H9 (cell line): ENCODE results near the gene TRPM3. TPM values are rescaled to one million over a fixed set of nuclear protein-coding genes. Genes with fewer than 3 reads are reported as not detected.

Source experiments
- DNase-seq: peaks from one replicate; pipeline ENCODE4 v3.0.0-alpha.2; 2017
- H2AFZ ChIP-seq: one replicate; pipeline ENCODE4 v1.6.1; 2013; ENCODE audit warnings: mild to moderate bottlenecking, low read length, control low read depth, moderate library complexity
- H2AK5ac ChIP-seq: 2 replicates; pipeline ENCODE4 v1.6.1; 2013; ENCODE audit warnings: low read length, control low read depth, mixed read lengths; ENCODE audit not compliant: insufficient read length
- H2BK120ac ChIP-seq: one replicate; pipeline ENCODE4 v1.6.1; 2013; ENCODE audit warnings: low read depth, mild to moderate bottlenecking, low read length, control low read depth, inconsistent platforms; ENCODE audit not compliant: poor library complexity, severe bottlenecking
- H2BK12ac ChIP-seq: 2 replicates; pipeline ENCODE4 v1.6.1; 2013; ENCODE audit warnings: low read length, control low read depth, mixed read lengths, low read depth; ENCODE audit not compliant: insufficient read length
- H2BK15ac ChIP-seq: 2 replicates; pipeline ENCODE4 v1.6.1; 2013; ENCODE audit warnings: low read depth, low read length, control low read depth
- H2BK20ac ChIP-seq: one replicate; pipeline ENCODE4 v1.6.1; 2013; ENCODE audit warnings: low read depth, mild to moderate bottlenecking, low read length, control low read depth, inconsistent platforms; ENCODE audit not compliant: poor library complexity, severe bottlenecking
- H2BK5ac ChIP-seq: 2 replicates; pipeline ENCODE4 v1.6.1; 2013; ENCODE audit warnings: low read length, control low read depth, mixed read lengths; ENCODE audit not compliant: insufficient read length
- H3K14ac ChIP-seq: 2 replicates; pipeline ENCODE4 v1.6.1; 2013; ENCODE audit warnings: low read length, control low read depth; ENCODE audit not compliant: insufficient read depth
- H3K18ac ChIP-seq: 2 replicates; pipeline ENCODE4 v1.6.1; 2013; ENCODE audit warnings: low read depth, mild to moderate bottlenecking, mixed read lengths, low read length, control low read depth; ENCODE audit not compliant: insufficient read length
- H3K23ac ChIP-seq: 2 replicates; pipeline ENCODE4 v1.6.1; 2013; ENCODE audit warnings: low read length, control low read depth, mixed read lengths, low read depth; ENCODE audit not compliant: insufficient read length
- H3K23me2 ChIP-seq: 2 replicates; pipeline ENCODE4 v1.6.1; 2013; ENCODE audit warnings: low read depth, mild to moderate bottlenecking, mixed read lengths, low read length, control low read depth; ENCODE audit not compliant: insufficient read length, poor library complexity, severe bottlenecking
- H3K27ac ChIP-seq: 2 replicates; pipeline ENCODE4 v1.5.1; 2013; ENCODE audit warnings: low read length, control low read depth, mixed read lengths, low read depth; ENCODE audit not compliant: insufficient read length
- H3K27me3 ChIP-seq: 2 replicates; pipeline ENCODE4 v1.6.1; 2013; ENCODE audit warnings: low read length, control low read depth, inconsistent platforms; ENCODE audit not compliant: insufficient read depth
- H3K4ac ChIP-seq: 2 replicates; pipeline ENCODE4 v1.6.1; 2013; ENCODE audit warnings: low read depth, mild to moderate bottlenecking, control low read depth, inconsistent platforms, low read length, moderate library complexity
- H3K4me1 ChIP-seq: 2 replicates; pipeline ENCODE4 v1.6.1; 2013; ENCODE audit warnings: low read length, control low read depth, inconsistent platforms; ENCODE audit not compliant: insufficient read depth
- H3K4me2 ChIP-seq: 2 replicates; pipeline ENCODE4 v1.6.1; 2013; ENCODE audit warnings: low read length, control low read depth, mixed read lengths; ENCODE audit not compliant: insufficient read length, insufficient read depth
- H3K56ac ChIP-seq: 2 replicates; pipeline ENCODE4 v1.6.1; 2013; ENCODE audit warnings: low read depth, mild to moderate bottlenecking, mixed read lengths, low read length, control low read depth; ENCODE audit not compliant: insufficient read length
- H3K79me1 ChIP-seq: 2 replicates; pipeline ENCODE4 v1.6.1; 2013; ENCODE audit warnings: low read depth, mild to moderate bottlenecking, moderate library complexity, low read length, control low read depth, inconsistent platforms; ENCODE audit not compliant: insufficient read depth, poor library complexity, severe bottlenecking
- H3K79me2 ChIP-seq: 2 replicates; pipeline ENCODE4 v1.6.1; 2013; ENCODE audit warnings: low read length, control low read depth, inconsistent platforms; ENCODE audit not compliant: insufficient read depth
- H3K9ac ChIP-seq: 2 replicates; pipeline ENCODE4 v1.6.1; 2013; ENCODE audit warnings: low read length, control low read depth, mixed read lengths; ENCODE audit not compliant: insufficient read length; ENCODE audit errors: extremely low read depth
- H3K9me3 ChIP-seq: one replicate; pipeline ENCODE4 v1.6.1; 2013; ENCODE audit warnings: low read depth, low read length, inconsistent platforms; ENCODE audit not compliant: control insufficient read depth
- H3T11ph ChIP-seq: one replicate; pipeline ENCODE4 v1.6.1; 2013; ENCODE audit warnings: mild to moderate bottlenecking, low read length, control low read depth, inconsistent platforms
- H4K20me1 ChIP-seq: one replicate; pipeline ENCODE4 v1.6.1; 2013; ENCODE audit not compliant: control insufficient read depth, insufficient read length, insufficient read depth
- H4K5ac ChIP-seq: 2 replicates; pipeline ENCODE4 v1.6.1; 2013; ENCODE audit warnings: low read depth, mild to moderate bottlenecking, mixed read lengths, low read length, control low read depth; ENCODE audit not compliant: insufficient read length
- H4K8ac ChIP-seq: replicated peaks from 2 replicates; pipeline ENCODE4 v1.6.1; 2013; ENCODE audit warnings: low read length, control low read depth, mixed read lengths, low read depth; ENCODE audit not compliant: insufficient read length
- H4K91ac ChIP-seq: 2 replicates; pipeline ENCODE4 v1.6.1; 2013; ENCODE audit warnings: low read depth, mild to moderate bottlenecking, moderate library complexity, mixed read lengths, low read length, control low read depth; ENCODE audit not compliant: insufficient read length
- H3K27ac Mint-ChIP-seq, 3 experiments: 2 replicates in 2 of 3; 3 replicates in 1 of 3; pipeline ENCODE4 v1.8.0; 2020 to 2021; ENCODE audit warnings: mixed read lengths in 3 of 3, mild to moderate bottlenecking in 1 of 3, moderate library complexity in 1 of 3
- H3K27me3 Mint-ChIP-seq: 2 replicates; pipeline ENCODE4 v1.8.0; 2021; ENCODE audit warnings: low read depth, mild to moderate bottlenecking, moderate library complexity, mixed read lengths
- H3K36me3 Mint-ChIP-seq, 3 experiments: 2 replicates in 2 of 3; 3 replicates in 1 of 3; pipeline ENCODE4 v1.8.0; 2020 to 2021; ENCODE audit warnings: low read depth in 3 of 3, mixed read lengths in 3 of 3; ENCODE audit not compliant: insufficient read depth in 1 of 3
- H3K4me1 Mint-ChIP-seq, 2 experiments: 2 replicates each; pipeline ENCODE4 v1.8.0; 2020; ENCODE audit warnings: mixed read lengths in 2 of 2
- H3K4me3 Mint-ChIP-seq, 2 experiments: 2 replicates in 1 of 2; 3 replicates in 1 of 2; pipeline ENCODE4 v1.8.0; 2020 to 2021; ENCODE audit warnings: mild to moderate bottlenecking in 2 of 2, mixed read lengths in 2 of 2, moderate library complexity in 1 of 2
- H3K9me3 Mint-ChIP-seq, 2 experiments: 2 replicates in 1 of 2; 3 replicates in 1 of 2; pipeline ENCODE4 v1.8.0; 2020; ENCODE audit warnings: mild to moderate bottlenecking in 2 of 2, mixed read lengths in 2 of 2, moderate library complexity in 1 of 2
- WGBS: extraction: QIAGEN DNeasy Blood & Tissue Kit; methylation state at CpG from one replicate; pipeline ENCODE4 v1.1.7; 2013; ENCODE audit warnings: missing lambda C conversion rate, low lambda C conversion rate, mixed read lengths; ENCODE audit not compliant: insufficient read length; ENCODE audit errors: extremely low coverage; 5-methylcytosine and 5-hydroxymethylcytosine counted together
- total RNA-seq: library from RNA; stranded (reverse); gene quantifications from 2 replicates; pipeline ENCODE4 v1.2.1, GENCODE V29; 2021
- TF ChIP-seq, protein P1 (sequence below): fragments of 200-600 bp; sonication (generic); conservative IDR thresholded peaks from 3 replicates; pipeline ENCODE4 v1.8.0; 2021; ENCODE audit warnings: antibody characterized with exemption, mild to moderate bottlenecking

Gene TRPM3
- total RNA-seq, 1 experiment from 2014 or later: 10.3 TPM

GRCh38 chr9:70535546-70536323 lies 585.7 kb downstream of the TRPM3 start:
- Histone ChIP-seq H3K79me2 (no peaks in the 10 kb centered on the region), H2AK5ac (no peak overlapping the region), H3K23ac (no peak overlapping the region), H3K4me1 (peaks cover 3% of the 10 kb centered on the region; the same call in 1 of the 2 replicates), H2BK5ac (no peak overlapping the region), H3K4me2 (no peak overlapping the region), H2BK12ac (no peak overlapping the region), H3K4ac (no peak overlapping the region), H2BK15ac (no peak overlapping the region), H3K79me1 (no peaks in the 10 kb centered on the region), H3K56ac (no peak overlapping the region), H3K27me3 (no peaks in the 10 kb centered on the region), H4K5ac (no peak overlapping the region), H3K9me3 (no peaks in the 10 kb centered on the region), H2AFZ (no peak overlapping the region), H3K9ac (no peak overlapping the region), H3K14ac (no peak overlapping the region), H3K27ac (no peak overlapping the region), H3K23me2 (no peaks in the 10 kb centered on the region), H4K8ac (no peak overlapping the region), H4K91ac (no peak overlapping the region), H3T11ph (no peak overlapping the region), H3K18ac (no peak overlapping the region), H2BK120ac (no peak overlapping the region), H4K20me1 (no peaks in the 10 kb centered on the region), H2BK20ac (no peak overlapping the region)
- H3K4me3 Mint-ChIP-seq: no peak overlapping the region
- no peaks in the 10 kb centered on the region for H3K36me3 Mint-ChIP-seq
- H3K27me3 Mint-ChIP-seq: no peaks in the 10 kb centered on the region
- no peak for DNase-seq
- no CpG with 5 or more reads among the region's 16 CpGs for WGBS
- H3K4me1 Mint-ChIP-seq: peaks cover 20 to 29% of the 10 kb centered on the region in 2 experiments
- H3K27ac Mint-ChIP-seq: no peak overlapping the region
- TF ChIP-seq, protein P1, sequence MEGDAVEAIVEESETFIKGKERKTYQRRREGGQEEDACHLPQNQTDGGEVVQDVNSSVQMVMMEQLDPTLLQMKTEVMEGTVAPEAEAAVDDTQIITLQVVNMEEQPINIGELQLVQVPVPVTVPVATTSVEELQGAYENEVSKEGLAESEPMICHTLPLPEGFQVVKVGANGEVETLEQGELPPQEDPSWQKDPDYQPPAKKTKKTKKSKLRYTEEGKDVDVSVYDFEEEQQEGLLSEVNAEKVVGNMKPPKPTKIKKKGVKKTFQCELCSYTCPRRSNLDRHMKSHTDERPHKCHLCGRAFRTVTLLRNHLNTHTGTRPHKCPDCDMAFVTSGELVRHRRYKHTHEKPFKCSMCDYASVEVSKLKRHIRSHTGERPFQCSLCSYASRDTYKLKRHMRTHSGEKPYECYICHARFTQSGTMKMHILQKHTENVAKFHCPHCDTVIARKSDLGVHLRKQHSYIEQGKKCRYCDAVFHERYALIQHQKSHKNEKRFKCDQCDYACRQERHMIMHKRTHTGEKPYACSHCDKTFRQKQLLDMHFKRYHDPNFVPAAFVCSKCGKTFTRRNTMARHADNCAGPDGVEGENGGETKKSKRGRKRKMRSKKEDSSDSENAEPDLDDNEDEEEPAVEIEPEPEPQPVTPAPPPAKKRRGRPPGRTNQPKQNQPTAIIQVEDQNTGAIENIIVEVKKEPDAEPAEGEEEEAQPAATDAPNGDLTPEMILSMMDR: no peak
- no peaks in the 10 kb centered on the region for H3K9me3 Mint-ChIP-seq
